ENCODE data around the gene ITGB4. TPM values are rescaled to one million over a fixed set of nuclear protein-coding genes. Genes with fewer than 3 reads are reported as not detected.

The ITGB4 gene
- total and polyA plus RNA-seq, 2 donors (not counting 3 experiments of a cell fraction or from before 2014, with no cell fraction given): 4.2 to 6.7 TPM

DNA sequence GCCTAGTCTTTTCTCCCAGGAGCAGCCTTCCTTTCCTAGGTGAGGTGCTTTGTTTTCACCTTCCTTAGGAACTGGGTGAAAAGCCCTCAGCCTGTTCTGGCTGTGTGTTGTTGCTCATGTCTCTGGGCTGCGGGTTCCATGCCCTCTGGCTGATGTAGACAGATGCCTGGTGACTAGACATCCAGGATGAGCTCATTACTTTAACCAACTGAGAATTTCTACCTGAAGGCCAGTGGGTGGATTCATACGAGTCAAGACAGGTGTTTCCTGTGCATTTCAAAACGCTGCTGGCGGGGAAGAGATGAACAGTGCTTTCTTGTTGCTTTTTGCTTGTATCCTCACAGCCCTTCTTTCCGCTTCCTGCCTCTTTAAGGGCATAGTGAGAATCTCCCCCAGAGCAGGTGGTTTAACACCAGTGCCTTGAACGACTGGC lies 31.8 kb upstream of the ITGB4 start:
- CTCF ChIA-PET: interaction anchor here (1.6 to 19.6 kb wide), 3 partner anchors 9 to 64 kb away, joined by 3 to 653 read pairs (median 88); no protein-coding TSS in a partner anchor
- Histone ChIP-seq H3K9ac (replicated peaks; ENCODE audit: extremely low read depth, insufficient read depth, low read length) (no peak overlapping the region), H3K4me1 (ENCODE audit: control insufficient read depth, extremely low read depth, insufficient read depth, low read length) (peaks cover 92% of the 10 kb centered on the region), H3K4me2 (ENCODE audit: insufficient read depth, low read length) (no peak overlapping the region), H3K9me3 (replicated peaks; ENCODE audit: control insufficient read depth, insufficient read depth, low read length) (no peaks in the 10 kb centered on the region), H3K4me3 (replicated peaks in 1 of 3; ENCODE audit: insufficient read depth in 1 of 3, low read depth in 1 of 3, low read length in 3 of 3) (no peak overlapping the region), H3K36me3 (ENCODE audit: control insufficient read depth in 2 of 2, extremely low read depth in 1 of 2, insufficient read depth in 2 of 2, low read length in 2 of 2) (peaks cover 3 to 9% of the 10 kb centered on the region in 2 experiments), H3K9me1 (replicated peaks; ENCODE audit: control insufficient read depth, extremely low read depth, insufficient read depth, low read length) (no peaks in the 10 kb centered on the region), H3K27ac (ENCODE audit: insufficient read depth, low read depth, low read length) (peak overlapping the region; percentile 81), H2AFZ (ENCODE audit: low read depth, low read length) (no peak overlapping the region), H3K79me2 (ENCODE audit: control insufficient read depth, insufficient read depth, low read length) (peaks cover 70% of the 10 kb centered on the region), H4K20me1 (replicated peaks; ENCODE audit: control insufficient read depth, extremely low read depth, insufficient read depth, low read length) (no peaks in the 10 kb centered on the region), H3K27me3 (ENCODE audit: control insufficient read depth in 2 of 2, insufficient read depth in 2 of 2, low read length in 2 of 2) (no peaks in the 10 kb centered on the region)
- POLR2A ChIA-PET: interaction anchor here (0.7 to 1.4 kb wide), 2 partner anchors 12 to 17 kb away, joined by 3 to 4 read pairs; no protein-coding TSS in a partner anchor
- intact Hi-C loops (cut with micrococcal nuclease) (no loop called here), dilution Hi-C loops (cut with MboI; ENCODE audit: extremely low pct_ligation_motif_present, low sequenced_read_pairs) (no loop called here)
- FAIRE-seq (no peak), DNase-seq (ENCODE audit: low read depth, low spot score) (no peak)
- TF ChIP-seq MYC (IDR thresholded peaks at IDR 0.05; ENCODE audit: low read depth, low read length) (no peak), EZH2 (IDR thresholded peaks at IDR 0.05; ENCODE audit: borderline replicate concordance, low read depth, low read length, severe bottlenecking) (no peak), POLR2A (IDR thresholded peaks at IDR 0.05; ENCODE audit: low read depth, low read length) (no peak), POLR2AphosphoS5 (IDR thresholded peaks at IDR 0.05; ENCODE audit: insufficient read depth, low read depth, low read length) (no peak), FOS (IDR thresholded peaks at IDR 0.05; ENCODE audit: borderline replicate concordance, insufficient read depth, low read length) (no peak), MAX (IDR thresholded peaks at IDR 0.05; ENCODE audit: insufficient read depth, insufficient read length) (no peak), JUN (IDR thresholded peaks at IDR 0.05; ENCODE audit: borderline replicate concordance, insufficient read depth, insufficient read length, low read depth) (no peak), GATA2 (IDR thresholded peaks at IDR 0.05; ENCODE audit: insufficient read depth, insufficient read length, low read depth, low read length) (no peak)
- TF ChIP-seq, protein P1, sequence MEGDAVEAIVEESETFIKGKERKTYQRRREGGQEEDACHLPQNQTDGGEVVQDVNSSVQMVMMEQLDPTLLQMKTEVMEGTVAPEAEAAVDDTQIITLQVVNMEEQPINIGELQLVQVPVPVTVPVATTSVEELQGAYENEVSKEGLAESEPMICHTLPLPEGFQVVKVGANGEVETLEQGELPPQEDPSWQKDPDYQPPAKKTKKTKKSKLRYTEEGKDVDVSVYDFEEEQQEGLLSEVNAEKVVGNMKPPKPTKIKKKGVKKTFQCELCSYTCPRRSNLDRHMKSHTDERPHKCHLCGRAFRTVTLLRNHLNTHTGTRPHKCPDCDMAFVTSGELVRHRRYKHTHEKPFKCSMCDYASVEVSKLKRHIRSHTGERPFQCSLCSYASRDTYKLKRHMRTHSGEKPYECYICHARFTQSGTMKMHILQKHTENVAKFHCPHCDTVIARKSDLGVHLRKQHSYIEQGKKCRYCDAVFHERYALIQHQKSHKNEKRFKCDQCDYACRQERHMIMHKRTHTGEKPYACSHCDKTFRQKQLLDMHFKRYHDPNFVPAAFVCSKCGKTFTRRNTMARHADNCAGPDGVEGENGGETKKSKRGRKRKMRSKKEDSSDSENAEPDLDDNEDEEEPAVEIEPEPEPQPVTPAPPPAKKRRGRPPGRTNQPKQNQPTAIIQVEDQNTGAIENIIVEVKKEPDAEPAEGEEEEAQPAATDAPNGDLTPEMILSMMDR (IDR thresholded peaks at IDR 0.05; ENCODE audit: extremely low read depth in 1 of 2, insufficient read depth in 1 of 2, low read depth in 1 of 2, low read length in 2 of 2): no peak
- BruUV-seq (replicated peaks): no TSS peak
